Dermis blood vessel endothelial cell (primary cell): ENCODE results near the gene NUDT8. TPM values are rescaled to one million over a fixed set of nuclear protein-coding genes. Genes with fewer than 3 reads are reported as not detected.
"Not testable (repeated sequence)": the region's sequence is repeated elsewhere in the genome, so short reads cannot be mapped to it uniquely, and the experiment has no call there.

Experiments
- DNase-seq: peaks from one replicate; pipeline ENCODE4 v3.0.0; 2010
- total RNA-seq: library from RNA; depleted of rRNA; stranded (reverse); fragments of >200 nt; gene quantifications from 2 replicates; pipeline ENCODE4 v1.2.3, GENCODE V29; 2014

The NUDT8 gene
- total RNA-seq, 1 donor from 2014 or later: 10.7 TPM

DNA sequence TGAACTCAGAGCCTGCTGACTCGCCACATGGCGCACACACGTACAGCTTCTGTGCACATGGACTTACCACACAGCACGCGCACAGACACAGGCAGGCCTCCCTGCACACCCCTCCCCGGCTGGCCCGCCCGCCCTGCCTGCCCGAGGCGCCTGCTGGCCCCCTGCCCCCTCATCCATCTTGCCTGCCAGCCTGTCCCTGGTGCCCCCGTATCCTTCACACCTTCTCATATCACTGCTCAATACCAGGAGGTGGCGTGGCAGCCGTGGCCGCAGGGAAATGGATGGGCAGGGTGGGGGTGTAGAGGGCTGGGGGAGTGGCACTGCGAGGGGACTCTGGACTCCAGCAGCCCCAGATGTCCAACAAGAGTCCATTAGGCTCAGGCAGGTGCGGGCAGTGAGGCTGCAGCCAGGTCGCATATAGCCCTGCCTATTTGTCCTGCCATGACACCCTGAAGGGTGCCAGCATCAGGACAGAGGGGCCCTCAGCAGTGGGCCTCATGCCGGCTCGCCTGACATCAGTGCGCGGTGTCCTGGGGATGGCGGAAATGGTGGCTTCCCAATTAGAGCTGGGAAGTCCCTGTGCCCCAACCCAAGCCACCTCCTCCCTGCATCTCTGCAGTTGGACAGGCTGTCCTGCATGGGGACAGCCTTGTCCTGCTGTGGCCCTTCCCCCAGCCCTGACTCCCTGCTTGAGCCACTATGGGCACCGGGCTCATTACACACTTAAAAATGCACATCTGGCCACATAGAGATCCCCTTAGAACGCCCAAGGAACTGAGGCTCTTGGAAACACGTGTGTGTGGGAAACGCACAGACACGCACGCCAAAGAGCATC is 11.8 kb upstream of the NUDT8 start:
- no peak for DNase-seq

DNA sequence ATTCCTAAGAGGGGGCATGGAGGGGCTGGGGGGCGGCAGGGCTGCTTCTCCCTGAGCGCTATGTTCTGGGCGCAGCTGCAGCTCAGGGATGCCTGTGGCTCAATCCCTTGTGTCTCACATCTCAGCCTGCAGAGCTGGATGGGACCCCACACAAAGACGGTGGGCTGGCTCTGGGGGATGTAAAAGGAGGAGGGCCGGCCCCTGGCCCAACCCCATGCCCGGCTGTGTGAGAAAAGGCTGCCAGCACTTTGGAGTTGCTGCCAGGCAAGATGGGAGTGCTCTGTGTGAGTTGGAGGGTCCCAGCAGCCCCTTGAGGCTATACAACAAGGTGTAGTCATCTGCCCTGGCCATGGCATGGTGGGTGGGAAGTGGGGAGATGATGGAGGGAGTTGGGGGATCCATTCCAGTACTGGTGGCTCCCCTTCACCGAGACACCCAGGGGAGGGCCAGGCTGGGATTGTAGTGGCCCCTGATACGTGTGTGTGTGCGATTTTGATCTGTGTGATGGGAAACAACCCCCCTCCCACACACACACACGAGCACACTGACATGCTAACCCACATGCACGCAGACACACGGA is 11.1 kb upstream of the NUDT8 start:
- no peak for DNase-seq

- peak; percentile 70 for DNase-seq
Measured at GRCh38 chr11:67640021-67640757, 10.5 kb upstream of the NUDT8 start.

GRCh38 chr11:67639438-67639859 is 9.7 kb upstream of the NUDT8 start, which contains the start of gene TBX10:
Gene TBX10 (minus strand): TSS chr11:67639763. CDS start chr11:67639472, 291 bp downstream.
- no peak for DNase-seq

DNA sequence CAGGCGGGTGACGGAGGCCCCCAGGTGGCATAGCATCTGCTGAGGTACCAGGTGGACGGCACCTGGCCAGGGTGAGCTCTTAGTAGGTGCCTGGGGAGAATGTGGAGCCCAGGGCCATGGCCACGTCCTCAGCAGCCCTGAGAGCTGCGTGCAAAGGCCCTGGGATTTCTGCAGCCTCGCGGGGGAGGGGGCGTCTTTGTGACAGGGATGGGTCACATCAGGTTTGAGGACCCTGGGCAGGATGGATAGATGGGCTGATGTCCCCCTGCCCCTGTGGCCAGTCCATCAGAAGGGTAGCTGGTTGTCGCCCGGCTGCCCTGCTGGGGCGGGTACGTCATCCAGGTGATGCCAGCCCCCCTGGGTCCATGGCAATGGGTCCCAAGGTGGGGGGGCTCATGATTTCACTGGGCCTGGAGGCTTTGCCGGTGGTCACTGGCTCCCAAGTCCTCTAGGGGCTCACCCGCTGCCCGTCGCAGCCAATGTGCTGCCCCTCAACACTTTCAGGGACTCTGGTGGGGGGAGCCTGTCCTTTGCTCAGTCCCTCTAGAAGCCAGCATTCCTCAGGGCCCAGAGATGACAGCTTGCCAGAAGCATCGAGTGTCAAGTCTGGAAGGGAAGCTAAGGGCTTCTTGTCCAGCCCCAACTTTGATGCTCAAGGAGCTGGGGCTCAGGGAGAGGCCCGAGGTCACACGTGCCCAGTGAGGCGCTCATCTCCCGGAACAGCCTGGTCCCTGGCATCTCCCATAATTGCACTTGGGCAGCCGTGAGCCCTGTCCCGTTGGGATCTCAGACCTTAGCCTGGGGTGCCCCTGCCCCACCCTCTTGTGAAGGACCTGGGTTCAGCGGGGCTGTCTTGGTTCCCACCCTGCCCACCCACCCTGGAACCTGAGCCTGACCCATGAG is 9.0 kb upstream of the NUDT8 start:
- no peak for DNase-seq

GRCh38 chr11:67637441-67637840 is 7.7 kb upstream of the NUDT8 start:
- not testable (repeated sequence) for DNase-seq

DNA sequence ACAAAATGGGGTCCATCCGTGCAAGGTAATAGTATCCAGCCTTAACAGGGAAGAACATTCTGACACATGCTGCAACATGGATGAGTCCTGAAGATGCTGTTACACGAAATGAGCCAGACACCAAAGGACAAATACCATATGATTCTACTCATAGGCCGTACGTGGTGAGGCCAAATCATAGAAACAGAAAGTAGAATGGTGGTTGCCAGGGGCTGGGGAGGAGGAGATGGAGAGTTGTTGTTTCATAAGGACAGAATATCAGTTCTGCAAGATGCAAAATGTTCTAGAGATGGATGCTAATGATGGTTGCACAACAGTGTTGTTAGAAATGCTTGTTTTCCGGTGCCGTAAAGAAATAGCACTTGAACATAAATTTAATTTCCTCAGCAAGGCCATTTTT is 7.2 kb upstream of the NUDT8 start:
- DNase-seq: no peak

GRCh38 chr11:67635231-67635521 is 5.4 kb upstream of the NUDT8 start:
- no peak for DNase-seq

DNA sequence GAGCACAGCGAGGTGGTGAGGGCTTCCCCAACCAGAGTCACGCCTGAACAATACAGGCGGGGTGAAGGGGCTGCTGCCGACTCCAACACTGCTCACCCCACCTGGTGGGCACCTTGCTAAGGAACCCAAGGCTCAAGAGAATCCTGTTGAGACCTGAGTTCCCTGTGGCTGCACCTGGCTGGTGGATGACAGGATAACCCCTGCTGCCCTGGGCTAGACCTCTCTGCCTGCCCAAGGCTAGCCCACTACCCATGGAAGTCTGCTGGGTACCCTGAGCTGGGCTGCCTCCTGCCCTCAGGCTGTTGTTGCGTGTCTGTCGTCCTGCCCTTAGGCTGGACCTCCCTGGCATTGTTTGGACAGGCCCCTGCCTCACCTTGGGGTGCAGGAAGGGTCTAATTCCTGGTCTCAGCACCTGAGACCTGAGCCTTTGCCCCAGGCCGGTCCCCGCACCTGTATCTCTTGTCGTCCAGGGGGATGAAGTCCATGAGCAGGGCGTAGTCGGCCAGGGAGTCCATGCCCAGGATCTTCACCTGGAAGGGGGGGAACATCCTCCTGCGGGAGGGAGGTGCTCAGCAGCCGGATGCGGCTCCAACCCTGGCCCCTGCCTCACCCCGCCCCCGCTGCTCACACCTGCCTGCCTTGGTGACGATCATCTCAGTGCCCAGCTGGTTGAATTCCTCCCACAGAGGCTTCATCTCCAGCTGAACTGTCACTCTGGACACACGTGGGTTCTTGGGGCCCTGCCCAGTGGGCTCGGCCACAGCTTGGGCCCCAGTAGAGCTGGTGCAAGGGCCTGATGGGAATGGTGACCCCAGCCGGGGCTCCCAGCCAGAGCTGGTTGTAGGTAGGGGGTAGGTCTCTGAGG is 4.9 kb upstream of the NUDT8 start:
- no peak for DNase-seq

GRCh38 chr11:67633758-67634365 is 4.1 kb upstream of the NUDT8 start:
- DNase-seq: no peak

DNA sequence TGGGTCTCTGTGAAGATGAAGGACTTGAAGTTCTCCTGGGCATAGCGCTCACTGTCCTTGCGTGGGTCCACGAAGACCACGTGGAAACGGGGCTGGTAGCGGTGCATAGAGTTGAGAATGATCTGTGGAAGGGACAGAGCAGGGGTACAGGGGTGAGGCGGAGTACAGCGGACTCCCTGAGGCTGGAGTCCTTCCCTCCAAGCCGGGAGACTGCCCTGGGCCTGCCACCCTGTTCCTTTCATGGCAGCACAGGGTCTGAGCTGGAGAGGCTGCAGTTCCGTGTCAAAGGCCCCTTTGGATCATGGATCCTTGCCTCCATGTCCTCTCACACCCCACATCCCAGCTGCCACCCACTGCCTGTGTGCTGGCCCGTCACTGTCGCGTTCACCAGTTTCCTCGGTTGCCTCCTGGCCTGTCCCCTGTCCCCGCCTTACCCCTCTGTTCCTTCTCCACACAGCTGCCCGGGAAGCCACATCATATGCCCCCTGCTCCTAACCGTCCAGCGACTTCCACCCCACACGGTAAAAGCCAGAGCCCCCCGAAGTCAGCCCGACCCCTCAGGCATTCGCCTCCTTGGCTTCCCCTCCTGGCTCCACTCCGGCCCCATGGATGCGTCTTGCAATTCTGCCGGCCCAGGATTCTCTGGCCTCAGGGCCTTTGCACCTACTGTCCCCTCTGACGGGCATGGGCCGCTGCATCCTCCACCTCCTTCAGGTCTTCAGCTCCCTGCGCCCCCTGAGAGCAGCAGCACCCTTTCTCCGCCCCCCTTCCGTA is 3.4 kb upstream of the NUDT8 start:
- DNase-seq: no peak

- no peak for DNase-seq
Measured at GRCh38 chr11:67632175-67632981, 2.6 kb upstream of the NUDT8 start.

- no peak for DNase-seq
Measured at GRCh38 chr11:67631853-67632174, 2.1 kb upstream of the NUDT8 start.

- no peak for DNase-seq
Measured at GRCh38 chr11:67631411-67631810, 1.7 kb upstream of the NUDT8 start.

- no peak for DNase-seq
Measured at GRCh38 chr11:67630943-67631331, 1.2 kb upstream of the NUDT8 start.

DNA sequence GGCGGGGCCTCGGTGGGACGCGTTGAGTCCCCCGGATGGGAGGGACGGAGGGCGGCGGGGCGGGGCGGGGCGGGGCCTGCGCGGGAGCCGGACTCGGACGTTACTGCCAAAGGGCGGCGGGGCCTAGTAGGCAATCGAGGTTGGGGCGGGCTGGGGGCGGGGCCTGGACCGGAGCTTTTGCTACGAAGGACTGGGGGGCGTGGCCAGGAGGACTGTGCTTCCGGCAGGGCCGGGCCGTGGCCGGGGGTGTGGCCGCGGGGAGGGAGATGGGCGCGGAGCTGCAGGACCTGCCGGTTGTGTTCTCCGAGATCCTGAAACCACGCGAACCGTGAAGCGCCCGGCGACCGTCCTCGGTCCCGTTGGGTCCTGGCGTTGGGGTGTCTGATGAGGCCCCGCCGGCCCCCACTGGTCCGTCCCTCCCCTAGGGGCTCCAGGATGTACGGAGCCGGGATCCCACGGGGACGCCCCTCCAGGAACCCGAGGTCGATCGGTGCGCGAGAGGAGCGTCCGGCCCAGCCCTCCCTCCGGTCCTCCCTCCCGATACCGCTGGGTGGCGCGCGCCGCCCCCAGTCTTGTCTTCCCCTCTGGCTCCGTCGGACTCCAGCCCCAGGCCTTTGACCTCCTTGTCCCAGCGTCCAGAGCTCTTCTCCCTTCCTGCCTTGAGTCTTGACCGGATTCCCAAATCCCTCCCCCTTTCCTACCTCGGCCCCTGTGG is 648 bp upstream of the NUDT8 start:
- peak; percentile 97 for DNase-seq

DNA sequence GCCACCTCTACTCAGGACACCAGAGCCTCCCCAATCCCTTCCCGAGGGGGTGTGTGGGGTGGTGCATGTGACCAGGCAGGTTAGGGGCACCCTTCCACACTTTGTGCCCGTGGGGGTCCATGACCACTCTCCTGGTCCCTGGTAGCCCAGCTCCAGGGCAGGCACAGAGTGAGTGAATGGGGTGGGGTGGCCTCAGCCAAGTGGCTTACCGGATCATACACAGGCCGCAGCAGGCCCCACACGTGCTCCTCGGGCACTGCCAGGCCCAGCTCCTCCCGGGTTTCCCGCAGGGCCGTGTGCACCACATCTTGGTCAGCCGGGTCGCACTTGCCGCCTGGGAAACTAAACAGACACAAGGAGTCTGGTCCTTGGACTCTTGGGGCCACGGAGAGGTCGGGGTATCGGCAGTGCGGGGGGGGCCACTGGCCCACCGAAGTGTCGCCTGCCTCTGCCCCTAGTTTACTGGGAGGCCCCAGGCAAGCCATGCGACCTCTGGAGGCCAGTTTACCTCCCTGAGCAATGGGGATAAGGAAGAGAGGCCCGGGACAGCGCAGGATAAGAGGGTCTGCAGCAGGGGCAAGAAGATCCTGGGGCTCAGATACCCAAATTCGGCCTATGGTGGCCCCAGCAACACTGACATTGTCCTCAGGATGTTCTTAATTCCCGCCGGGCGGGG is 889 bp downstream of the NUDT8 start:
- DNase-seq: no peak
